Measurements from ENCODE around the gene KCNK6.

KCNK6 gene

DNA sequence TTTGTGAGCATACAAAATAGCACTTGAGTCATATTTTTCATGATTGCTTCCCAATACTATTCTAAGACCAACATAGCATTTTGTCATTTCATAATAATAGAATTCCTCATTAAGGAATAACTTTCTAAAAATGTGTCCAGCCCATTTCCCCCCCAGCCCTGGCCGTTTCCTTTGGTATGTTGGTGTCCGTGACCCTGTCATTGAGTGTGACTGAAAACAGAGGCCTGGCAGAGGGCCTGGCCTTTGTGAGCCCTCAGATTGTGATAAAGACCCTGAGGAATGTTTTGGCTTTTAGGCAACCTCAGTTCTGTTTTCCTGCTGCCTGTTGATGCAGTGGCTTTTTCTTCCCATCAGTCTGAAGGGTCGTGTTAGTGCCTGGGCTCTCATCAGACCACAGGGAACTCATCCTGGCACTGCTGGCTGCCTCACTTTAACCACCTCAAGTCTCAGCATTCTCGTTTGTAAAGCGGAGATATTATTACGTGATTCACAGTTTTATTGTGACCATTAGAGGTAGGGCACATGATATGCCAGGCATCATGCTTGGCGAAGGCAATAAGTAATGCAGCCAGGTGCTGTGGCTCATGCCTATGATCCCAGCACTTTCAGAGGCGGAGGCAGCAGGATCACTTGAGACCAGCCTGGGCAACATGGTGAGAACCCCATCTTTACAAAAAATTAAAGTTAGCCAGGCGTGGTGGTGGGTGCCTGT is 41.5 kb upstream of the KCNK6 start:
- no peak for DNase-seq (ENCODE audit: low read depth)
- no peak overlapping the region for H3K4me3 ChIP-seq (ENCODE audit: low read depth, low read length)
- TF ChIP-seq, protein P1, sequence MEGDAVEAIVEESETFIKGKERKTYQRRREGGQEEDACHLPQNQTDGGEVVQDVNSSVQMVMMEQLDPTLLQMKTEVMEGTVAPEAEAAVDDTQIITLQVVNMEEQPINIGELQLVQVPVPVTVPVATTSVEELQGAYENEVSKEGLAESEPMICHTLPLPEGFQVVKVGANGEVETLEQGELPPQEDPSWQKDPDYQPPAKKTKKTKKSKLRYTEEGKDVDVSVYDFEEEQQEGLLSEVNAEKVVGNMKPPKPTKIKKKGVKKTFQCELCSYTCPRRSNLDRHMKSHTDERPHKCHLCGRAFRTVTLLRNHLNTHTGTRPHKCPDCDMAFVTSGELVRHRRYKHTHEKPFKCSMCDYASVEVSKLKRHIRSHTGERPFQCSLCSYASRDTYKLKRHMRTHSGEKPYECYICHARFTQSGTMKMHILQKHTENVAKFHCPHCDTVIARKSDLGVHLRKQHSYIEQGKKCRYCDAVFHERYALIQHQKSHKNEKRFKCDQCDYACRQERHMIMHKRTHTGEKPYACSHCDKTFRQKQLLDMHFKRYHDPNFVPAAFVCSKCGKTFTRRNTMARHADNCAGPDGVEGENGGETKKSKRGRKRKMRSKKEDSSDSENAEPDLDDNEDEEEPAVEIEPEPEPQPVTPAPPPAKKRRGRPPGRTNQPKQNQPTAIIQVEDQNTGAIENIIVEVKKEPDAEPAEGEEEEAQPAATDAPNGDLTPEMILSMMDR (IDR thresholded peaks at IDR 0.05; ENCODE audit: low read depth, low read length, missing control alignments): no peak

DNA sequence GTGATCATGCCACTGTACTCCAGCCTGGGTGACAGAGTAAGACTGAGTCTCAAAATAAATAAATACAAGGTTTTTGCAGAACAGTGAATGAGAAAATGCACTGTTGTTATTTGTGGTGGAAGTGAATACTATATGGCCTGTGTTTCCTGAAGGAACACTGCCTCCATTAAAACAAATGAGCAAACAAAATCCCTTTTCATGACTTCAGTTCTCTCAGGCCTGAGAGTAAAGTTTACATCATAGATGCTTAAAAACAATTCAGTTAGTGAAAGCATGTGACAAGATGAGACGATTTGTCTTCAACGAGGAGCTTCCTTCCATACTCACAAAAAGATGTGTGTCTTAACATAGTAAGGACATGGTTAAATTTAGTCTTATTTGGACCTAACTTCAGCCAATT is 40.9 kb upstream of the KCNK6 start:
- TF ChIP-seq, protein P1 (IDR thresholded peaks at IDR 0.05; ENCODE audit: low read depth, low read length, missing control alignments): no peak
- DNase-seq (ENCODE audit: low read depth): no peak
- H3K4me3 ChIP-seq (ENCODE audit: low read depth, low read length): no peak overlapping the region

DNA sequence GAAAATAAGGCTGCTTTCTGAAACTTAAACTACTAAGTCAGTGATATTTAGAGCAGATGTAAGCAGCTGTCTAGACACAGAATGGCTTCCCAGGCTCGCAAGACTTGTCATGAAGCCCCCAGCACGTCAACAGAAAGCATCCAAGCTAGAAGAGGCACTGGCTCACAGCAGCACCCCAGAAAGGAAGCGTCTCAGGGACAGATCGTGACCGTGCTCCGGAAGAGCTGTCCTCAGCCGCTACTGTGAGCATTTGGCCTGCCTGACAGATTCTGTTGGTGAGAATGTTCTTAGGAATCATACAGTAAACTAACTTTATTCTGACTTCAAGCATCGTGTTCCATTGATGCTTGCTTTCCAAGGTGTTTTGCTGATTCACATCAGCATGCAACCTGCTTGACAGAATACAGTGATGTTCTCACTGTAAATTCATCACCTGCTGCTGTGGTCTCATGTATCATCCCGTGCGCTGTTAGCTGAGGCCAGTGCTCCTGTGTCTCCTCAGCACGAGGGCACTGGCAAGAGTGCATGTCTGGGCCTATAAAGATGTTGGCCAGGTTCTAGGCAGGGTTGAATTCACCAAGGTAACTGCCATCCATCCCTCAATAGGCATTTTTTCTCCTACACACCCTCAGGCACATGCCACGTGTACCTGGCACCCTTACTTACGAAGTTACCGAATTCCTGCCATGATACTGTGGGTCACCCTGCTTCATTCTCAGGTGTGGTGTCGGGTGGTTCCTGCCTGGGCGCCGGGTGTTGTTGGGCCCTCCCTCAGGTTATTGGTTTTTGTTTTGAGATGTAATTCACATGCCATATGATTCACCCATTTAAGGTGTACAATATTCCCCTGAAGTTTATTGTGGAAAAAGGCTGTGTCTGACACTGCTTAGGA is 39.4 kb upstream of the KCNK6 start:
- no peak overlapping the region for H3K4me3 ChIP-seq (ENCODE audit: low read depth, low read length)
- TF ChIP-seq, protein P1 (IDR thresholded peaks at IDR 0.05; ENCODE audit: low read depth, low read length, missing control alignments): no peak
- no peak for DNase-seq (ENCODE audit: low read depth)

DNA sequence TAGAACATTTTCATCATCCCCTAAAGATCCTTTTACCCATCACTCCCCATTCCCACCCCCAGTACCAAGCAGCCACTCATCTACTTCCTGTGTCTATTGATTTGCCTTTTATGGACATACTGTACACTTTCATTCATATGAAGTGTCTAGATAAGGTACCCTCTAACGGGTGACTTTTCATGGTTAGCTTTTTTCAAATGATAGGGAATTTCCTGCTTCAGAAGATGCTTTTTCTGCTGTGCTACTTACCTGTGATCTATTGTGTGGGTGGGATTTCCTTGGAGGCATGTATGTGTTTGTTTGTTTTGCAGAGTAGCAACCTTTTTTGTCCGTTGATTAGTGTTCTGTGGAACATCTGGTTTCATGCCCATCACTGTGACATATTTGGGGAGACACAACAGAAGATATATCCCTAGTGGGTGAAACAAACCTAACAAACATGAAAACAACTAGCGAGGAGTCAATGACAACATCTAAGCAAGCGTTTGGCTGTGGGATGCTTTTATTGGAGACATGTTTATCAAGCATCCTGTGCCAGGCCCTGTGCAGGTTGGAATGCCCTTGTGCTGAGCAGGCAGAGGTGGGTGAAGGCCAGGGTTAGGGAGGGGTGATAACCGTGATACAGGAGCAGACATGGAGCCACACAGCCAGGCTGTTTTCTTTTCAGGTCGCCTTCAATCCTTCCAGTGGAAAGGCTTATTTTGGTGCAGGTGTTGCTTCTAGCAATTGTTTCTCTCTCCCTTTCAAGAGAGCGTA is 37.7 kb upstream of the KCNK6 start:
- TF ChIP-seq, protein P1 (IDR thresholded peaks at IDR 0.05; ENCODE audit: low read depth, low read length, missing control alignments): no peak
- no peak for DNase-seq (ENCODE audit: low read depth)
- H3K4me3 ChIP-seq (ENCODE audit: low read depth, low read length): no peak overlapping the region

DNA sequence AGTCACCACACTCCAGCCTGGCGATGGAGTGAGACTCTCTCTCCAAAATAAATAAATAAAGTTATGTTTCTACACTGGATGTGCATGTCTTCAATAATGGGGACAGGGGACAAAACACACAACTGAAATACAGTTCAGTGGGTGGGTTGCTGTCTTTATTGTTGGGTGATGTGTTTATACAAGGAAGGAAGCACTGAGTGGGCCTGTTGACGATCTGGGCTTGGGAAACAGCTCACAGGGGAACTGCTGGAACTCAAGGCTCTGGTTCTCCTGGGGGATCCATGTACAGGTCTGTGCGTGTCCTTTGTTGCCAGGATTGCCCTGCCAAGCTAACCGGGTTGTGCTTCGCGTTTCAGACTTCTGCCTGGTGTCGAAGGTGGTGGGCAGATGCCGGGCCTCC is 36.4 kb upstream of the KCNK6 start:
- TF ChIP-seq, protein P1 (IDR thresholded peaks at IDR 0.05; ENCODE audit: low read depth, low read length, missing control alignments): no peak
- no peak for DNase-seq (ENCODE audit: low read depth)
- H3K4me3 ChIP-seq (ENCODE audit: low read depth, low read length): no peak overlapping the region

DNA sequence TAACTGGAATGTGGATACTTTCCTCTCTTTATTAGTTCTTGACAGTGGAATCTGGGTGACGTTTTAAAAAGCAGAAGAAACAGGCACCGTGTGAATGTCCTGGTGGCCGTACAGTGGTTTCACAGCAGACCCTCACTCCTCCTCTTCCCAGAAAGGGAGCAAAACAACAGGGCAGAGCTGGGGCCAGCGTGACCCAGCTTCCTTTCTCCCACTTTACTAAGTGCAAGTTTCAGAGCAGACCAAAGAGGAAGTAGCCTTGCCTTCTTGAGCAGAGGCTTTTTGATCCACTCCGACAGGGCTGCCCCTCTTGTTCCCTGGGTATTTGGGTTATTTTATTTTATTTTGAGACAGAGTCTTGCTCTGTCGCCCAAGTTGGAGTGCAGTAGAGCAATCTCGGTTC is 35.2 kb upstream of the KCNK6 start:
- TF ChIP-seq, protein P1 (IDR thresholded peaks at IDR 0.05; ENCODE audit: low read depth, low read length, missing control alignments): no peak
- no peak for DNase-seq (ENCODE audit: low read depth)
- H3K4me3 ChIP-seq (ENCODE audit: low read depth, low read length): no peak overlapping the region
